Type B pancreatic cell (in vitro differentiated cells): ENCODE data around the gene ABCB10. TPM values are rescaled to one million over a fixed set of nuclear protein-coding genes. Genes with fewer than 3 reads are reported as not detected.

Source experiments
- DNase-seq: peaks from one replicate; pipeline ENCODE4 v3.0.0; 2021; ENCODE audit warnings: mixed read lengths; ENCODE audit not compliant: unreplicated experiment; ENCODE audit errors: extremely low spot score
- H3K27ac Mint-ChIP-seq: 2 replicates; pipeline ENCODE4 v1.8.0; 2021; ENCODE audit warnings: mild to moderate bottlenecking, mixed read lengths
- H3K27me3 Mint-ChIP-seq: 2 replicates; pipeline ENCODE4 v1.8.0; 2021; ENCODE audit warnings: mixed read lengths
- H3K36me3 Mint-ChIP-seq: 2 replicates; pipeline ENCODE4 v1.8.0; 2021; ENCODE audit warnings: mixed read lengths
- H3K4me1 Mint-ChIP-seq: one replicate; pipeline ENCODE4 v1.8.0; 2021; ENCODE audit warnings: mixed read lengths; ENCODE audit not compliant: unreplicated experiment
- H3K4me3 Mint-ChIP-seq: 2 replicates; pipeline ENCODE4 v1.8.0; 2021; ENCODE audit warnings: mild to moderate bottlenecking, mixed read lengths
- H3K9me3 Mint-ChIP-seq: 2 replicates; pipeline ENCODE4 v1.8.0; 2021; ENCODE audit warnings: mixed read lengths
- total RNA-seq: library from RNA; stranded (reverse); gene quantifications from 2 replicates; pipeline ENCODE4 v1.2.1, GENCODE V29; 2021; ENCODE audit warnings: low replicate concordance
- TF ChIP-seq, protein P1 (sequence below): fragments of 200-600 bp; sonication (generic); conservative IDR thresholded peaks from 2 replicates; pipeline ENCODE4 v1.5.0; 2021; ENCODE audit warnings: antibody characterized with exemption, mild to moderate bottlenecking

The ABCB10 gene
- total RNA-seq, 1 donor from 2014 or later = 19.4 TPM

GRCh38 chr1:229537894-229538293, 20.6 kb downstream of the ABCB10 start:
- no peak overlapping the region for H3K27ac Mint-ChIP-seq
- DNase-seq = no peak
- TF ChIP-seq, protein P1, sequence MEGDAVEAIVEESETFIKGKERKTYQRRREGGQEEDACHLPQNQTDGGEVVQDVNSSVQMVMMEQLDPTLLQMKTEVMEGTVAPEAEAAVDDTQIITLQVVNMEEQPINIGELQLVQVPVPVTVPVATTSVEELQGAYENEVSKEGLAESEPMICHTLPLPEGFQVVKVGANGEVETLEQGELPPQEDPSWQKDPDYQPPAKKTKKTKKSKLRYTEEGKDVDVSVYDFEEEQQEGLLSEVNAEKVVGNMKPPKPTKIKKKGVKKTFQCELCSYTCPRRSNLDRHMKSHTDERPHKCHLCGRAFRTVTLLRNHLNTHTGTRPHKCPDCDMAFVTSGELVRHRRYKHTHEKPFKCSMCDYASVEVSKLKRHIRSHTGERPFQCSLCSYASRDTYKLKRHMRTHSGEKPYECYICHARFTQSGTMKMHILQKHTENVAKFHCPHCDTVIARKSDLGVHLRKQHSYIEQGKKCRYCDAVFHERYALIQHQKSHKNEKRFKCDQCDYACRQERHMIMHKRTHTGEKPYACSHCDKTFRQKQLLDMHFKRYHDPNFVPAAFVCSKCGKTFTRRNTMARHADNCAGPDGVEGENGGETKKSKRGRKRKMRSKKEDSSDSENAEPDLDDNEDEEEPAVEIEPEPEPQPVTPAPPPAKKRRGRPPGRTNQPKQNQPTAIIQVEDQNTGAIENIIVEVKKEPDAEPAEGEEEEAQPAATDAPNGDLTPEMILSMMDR = no peak
- H3K4me3 Mint-ChIP-seq = no peak overlapping the region
- no peaks in the 10 kb centered on the region for H3K9me3 Mint-ChIP-seq
- no peaks in the 10 kb centered on the region for H3K4me1 Mint-ChIP-seq
- peaks cover 27% of the 10 kb centered on the region for H3K36me3 Mint-ChIP-seq
- no peaks in the 10 kb centered on the region for H3K27me3 Mint-ChIP-seq

DNA sequence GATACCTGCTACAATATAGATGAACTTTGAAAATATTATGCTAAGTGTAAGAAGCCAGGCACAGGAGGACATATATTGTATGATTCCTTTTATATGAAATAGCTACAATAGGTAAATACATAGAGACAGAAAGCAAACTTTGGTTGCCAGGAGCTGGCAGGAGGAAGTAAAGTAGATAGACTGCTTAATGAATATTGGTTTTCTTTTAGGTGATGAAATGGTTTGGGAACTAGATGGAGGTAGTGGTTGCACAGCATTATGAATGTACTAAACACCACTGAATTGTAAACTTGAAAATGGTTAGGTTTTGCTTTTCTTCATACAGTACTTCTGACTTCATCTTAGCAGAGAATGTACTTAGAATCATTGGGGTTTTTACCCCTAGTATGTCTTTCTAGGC, 21.5 kb downstream of the ABCB10 start:
- no peak overlapping the region for H3K27ac Mint-ChIP-seq
- H3K4me3 Mint-ChIP-seq = no peak overlapping the region
- no peaks in the 10 kb centered on the region for H3K9me3 Mint-ChIP-seq
- TF ChIP-seq, protein P1 = no peak
- no peaks in the 10 kb centered on the region for H3K4me1 Mint-ChIP-seq
- H3K27me3 Mint-ChIP-seq = no peaks in the 10 kb centered on the region
- H3K36me3 Mint-ChIP-seq = peaks cover 27% of the 10 kb centered on the region
- no peak for DNase-seq

DNA sequence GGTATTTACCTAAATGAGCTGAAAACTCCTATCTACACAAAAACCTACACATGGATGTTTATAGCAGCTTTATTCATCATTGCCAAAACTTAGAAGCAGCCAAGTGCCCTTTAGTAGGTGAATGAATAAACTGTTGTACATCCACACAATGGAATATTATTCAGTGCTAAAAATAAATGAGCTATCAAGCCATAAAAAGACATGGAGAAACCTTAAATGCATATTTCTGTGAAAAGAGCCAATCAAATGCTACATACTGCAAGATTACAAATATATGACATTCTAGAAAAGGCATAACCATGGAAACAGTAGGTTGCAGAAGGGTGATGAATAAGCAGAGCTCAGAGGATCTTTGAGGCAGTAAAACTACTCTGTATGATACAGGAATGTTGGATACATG, 23.3 kb downstream of the ABCB10 start:
- Mint-ChIP-seq H3K4me3 (no peak overlapping the region), H3K27ac (no peak overlapping the region), H3K36me3 (peaks cover 24% of the 10 kb centered on the region), H3K27me3 (no peaks in the 10 kb centered on the region), H3K4me1 (no peaks in the 10 kb centered on the region), H3K9me3 (no peaks in the 10 kb centered on the region)
- no peak for DNase-seq
- TF ChIP-seq, protein P1 = no peak

DNA sequence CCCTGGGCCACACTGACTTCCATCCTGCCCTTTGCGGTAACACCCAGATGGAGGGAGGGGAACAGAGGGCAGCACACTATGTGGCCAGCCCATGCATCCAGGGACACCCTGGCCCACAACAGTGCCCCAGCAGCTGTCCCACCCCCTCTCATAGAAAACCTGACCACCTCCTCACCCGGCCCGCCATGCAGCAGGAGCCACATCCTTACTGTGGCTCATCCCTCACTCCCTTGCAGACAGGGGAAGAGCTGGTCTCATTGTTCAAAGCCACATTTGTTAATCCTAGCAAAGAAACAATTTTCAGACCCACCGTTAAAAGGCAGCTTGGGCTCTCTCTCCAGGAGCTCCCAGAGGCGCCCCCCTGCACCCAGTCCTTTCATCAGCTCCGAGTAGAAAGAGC, 27.2 kb downstream of the ABCB10 start:
- Mint-ChIP-seq H3K27me3 (no peaks in the 10 kb centered on the region), H3K36me3 (peaks cover 26% of the 10 kb centered on the region), H3K4me3 (no peak overlapping the region), H3K9me3 (no peaks in the 10 kb centered on the region), H3K27ac (no peak overlapping the region), H3K4me1 (no peaks in the 10 kb centered on the region)
- DNase-seq = no peak
- TF ChIP-seq, protein P1 = no peak

- H3K4me3 Mint-ChIP-seq = no peak overlapping the region
- peaks cover 29% of the 10 kb centered on the region for H3K36me3 Mint-ChIP-seq
- no peaks in the 10 kb centered on the region for H3K9me3 Mint-ChIP-seq
- no peaks in the 10 kb centered on the region for H3K27me3 Mint-ChIP-seq
- H3K4me1 Mint-ChIP-seq = no peaks in the 10 kb centered on the region
- no peak for DNase-seq
- TF ChIP-seq, protein P1 = no peak
- H3K27ac Mint-ChIP-seq = no peak overlapping the region
Measured at GRCh38 chr1:229529639-229530038, 28.9 kb downstream of the ABCB10 start.

GRCh38 chr1:229526695-229527094, 31.8 kb downstream of the ABCB10 start:
- Mint-ChIP-seq H3K27me3 (no peaks in the 10 kb centered on the region), H3K4me3 (no peak overlapping the region), H3K9me3 (no peaks in the 10 kb centered on the region), H3K36me3 (peaks cover 25% of the 10 kb centered on the region), H3K4me1 (no peaks in the 10 kb centered on the region), H3K27ac (no peak overlapping the region)
- TF ChIP-seq, protein P1 = no peak
- DNase-seq = no peak
